HepG2 (cell line): Measurements from ENCODE around the gene PKP3. TPM values are rescaled to one million over a fixed set of nuclear protein-coding genes. Genes with fewer than 3 reads are reported as not detected.

Source experiments
- ATF5 ChIP-seq: sonication (generic); formaldehyde crosslinking; IDR thresholded peaks from 2 replicates; pipeline ENCODE4 v1.4.0; 2020; ENCODE audit warnings: mild to moderate bottlenecking, low read depth, missing genetic modification reagents
- CREB1 ChIP-seq, 2 experiments: fragments of 450-650 bp in 1 of 2; IDR thresholded peaks; 2 replicates each; pipeline ENCODE4 v1.6.1; 2016 to 2017; ENCODE audit warnings: control low read depth in 1 of 2, mild to moderate bottlenecking in 1 of 2, missing compliant biosample characterization in 1 of 2, missing genetic modification characterization in 1 of 2
- HDAC2 ChIP-seq: sonication (generic); formaldehyde crosslinking; IDR thresholded peaks from 2 replicates; pipeline ENCODE4 v1.4.0; 2020; ENCODE audit warnings: missing genetic modification reagents
- HNRNPLL ChIP-seq: fragments of 200-400 bp; formaldehyde crosslinking; IDR thresholded peaks from 2 replicates; pipeline ENCODE4 v1.6.1; 2017; ENCODE audit warnings: mild to moderate bottlenecking, low read depth, low read length; ENCODE audit not compliant: poor library complexity, severe bottlenecking
- HNRNPUL1 ChIP-seq: fragments of 200-400 bp; formaldehyde crosslinking; IDR thresholded peaks from 2 replicates; pipeline ENCODE4 v1.6.1; 2017; ENCODE audit warnings: low read depth, mild to moderate bottlenecking, low read length, moderate library complexity
- MED13 ChIP-seq: sonication (generic); formaldehyde crosslinking; IDR thresholded peaks from 2 replicates; pipeline ENCODE4 v1.5.0; 2020; ENCODE audit warnings: missing genetic modification reagents
- MXI1 ChIP-seq: IDR thresholded peaks from 3 replicates; pipeline ENCODE4 v1.6.1; 2012; ENCODE audit warnings: low read depth, low read length, inconsistent platforms, borderline replicate concordance
- PAF1 ChIP-seq: IDR thresholded peaks from 2 replicates; pipeline ENCODE4 v1.6.1; 2016; ENCODE audit warnings: missing genetic modification reagents, missing compliant biosample characterization
- POLR2AphosphoS2 ChIP-seq: IDR thresholded peaks from 2 replicates; pipeline ENCODE4 v1.6.1; 2011; ENCODE audit warnings: low read depth, low read length, improper control_type of control experiment
- SKI ChIP-seq: fragments of 450-650 bp; IDR thresholded peaks from one replicate; pipeline ENCODE4 v1.6.1; 2018; ENCODE audit warnings: mild to moderate bottlenecking; ENCODE audit not compliant: partially characterized antibody
- TMF1 ChIP-seq: sonication (generic); formaldehyde crosslinking; IDR thresholded peaks from 2 replicates; pipeline ENCODE4 v1.8.1; 2022; ENCODE audit warnings: low read depth, missing genetic modification reagents
- ZNF12 ChIP-seq: sonication (generic); formaldehyde crosslinking; IDR thresholded peaks from 2 replicates; pipeline ENCODE4 v1.5.0; 2020; ENCODE audit warnings: missing genetic modification reagents
- ZNF180 ChIP-seq: sonication (generic); formaldehyde crosslinking; IDR thresholded peaks from 2 replicates; pipeline ENCODE4 v1.4.0; 2020; ENCODE audit warnings: low read depth, missing genetic modification reagents, borderline replicate concordance
- ZNF205 ChIP-seq: IDR thresholded peaks from 2 replicates; pipeline ENCODE4 v1.6.1; 2018; ENCODE audit warnings: missing biosample characterization, missing genetic modification reagents
- ZNF274 ChIP-seq: sonication (generic); formaldehyde crosslinking; IDR thresholded peaks from 2 replicates; pipeline ENCODE4 v1.5.1; 2020; ENCODE audit warnings: mild to moderate bottlenecking, missing genetic modification reagents
- ZNF460 ChIP-seq: sonication (generic); formaldehyde crosslinking; IDR thresholded peaks from 2 replicates; pipeline ENCODE4 v1.5.1; 2020; ENCODE audit warnings: missing genetic modification reagents, mild to moderate bottlenecking, borderline replicate concordance
- ZNF512 ChIP-seq: sonication (generic); formaldehyde crosslinking; IDR thresholded peaks from 2 replicates; pipeline ENCODE4 v1.4.0; 2020; ENCODE audit warnings: mild to moderate bottlenecking, missing genetic modification reagents
- ZNF773 ChIP-seq: sonication (generic); formaldehyde crosslinking; IDR thresholded peaks from 2 replicates; pipeline ENCODE4 v1.4.0; 2020; ENCODE audit warnings: missing genetic modification reagents, borderline replicate concordance
- ZNF816 ChIP-seq: sonication (generic); formaldehyde crosslinking; IDR thresholded peaks from 2 replicates; pipeline ENCODE4 v1.8.0; 2022; ENCODE audit warnings: missing genetic modification reagents, mild to moderate bottlenecking, borderline replicate concordance
- polyA plus RNA-seq, 8 experiments: library from polyadenylated mRNA; depleted of rRNA in 3 of 8; stranded (reverse) in 7 of 8; unstranded in 1 of 8; fragments of >200 nt; fragmentation: Illumina TruSeq in 4 of 8; extraction: Trizol in 4 of 8; gene quantifications; 2 replicates each; pipeline versions ENCODE4 v1.2.1 to v1.2.3, GENCODE V29; 2011 to 2016; ENCODE audit warnings: low read depth in 4 of 8, missing spikeins in 1 of 8, mixed read lengths in 1 of 8; ENCODE audit not compliant: insufficient read depth in 1 of 8
- total RNA-seq, 5 experiments: library from RNA; depleted of rRNA; stranded (reverse); fragments of >200 nt; fragmentation: Illumina TruSeq; extraction: Trizol; gene quantifications; 2 replicates each; pipeline ENCODE4 v1.2.3, GENCODE V29; 2016; ENCODE audit warnings: low read depth in 1 of 5
- TF ChIP-seq, protein P1 (sequence below): sonication (generic); formaldehyde crosslinking; IDR thresholded peaks from 2 replicates; pipeline ENCODE4 v1.5.0; 2020; ENCODE audit warnings: mild to moderate bottlenecking, missing genetic modification reagents
- TF ChIP-seq, protein P2 (sequence below): conservative IDR thresholded peaks from 2 replicates; pipeline ENCODE4 v1.6.1; 2018; ENCODE audit warnings: missing genetic modification reagents
- TF ChIP-seq, protein P3 (sequence below): IDR thresholded peaks from 2 replicates; pipeline ENCODE4 v1.6.1; 2016

The PKP3 gene
- total and polyA plus RNA-seq, 2 of the 13 experiments (the other 11 are each of a cell fraction or from before 2014, with no cell fraction given), result 18.0 to 28.7 TPM

- TF ChIP-seq HDAC2 (peak; percentile 71), TMF1 (CRISPR knock-in tag) (no peak; the same call in 1 of the 2 replicates), HNRNPLL (peak; percentile 31), ZNF274 (CRISPR knock-in tag) (peak; percentile 72), ZNF773 (CRISPR knock-in tag) (no peak), ZNF816 (CRISPR knock-in tag) (peak; percentile 67; the same call in 1 of the 2 replicates), MED13 (peak; percentile 70; the same call in 1 of the 2 replicates), ZNF205 (CRISPR knock-in tag) (no peak), MXI1 (0 out of 3 replicates have a peak, but pooled peaks have one; percentile 9), SKI (peak; percentile 82), ZNF460 (CRISPR knock-in tag) (no peak), ZNF180 (CRISPR knock-in tag) (no peak), ZNF12 (peak; percentile 51; the same call in 1 of the 2 replicates), ZNF512 (CRISPR knock-in tag) (no peak), CREB1 (IDR thresholded peaks at IDR 0.05) (peak; percentile 50; the same call in 1 of the 2 replicates), CREB1 (CRISPR knock-in tag; IDR thresholded peaks at IDR 0.05) (peak; percentile 76; the same call in 1 of the 2 replicates), POLR2AphosphoS2 (no peak; the same call in none of the 2 replicates), ATF5 (peak; percentile 61; the same call in 1 of the 2 replicates), PAF1 (no peak), HNRNPUL1 (peak; percentile 67; the same call in 1 of the 2 replicates)
- TF ChIP-seq, protein P1, sequence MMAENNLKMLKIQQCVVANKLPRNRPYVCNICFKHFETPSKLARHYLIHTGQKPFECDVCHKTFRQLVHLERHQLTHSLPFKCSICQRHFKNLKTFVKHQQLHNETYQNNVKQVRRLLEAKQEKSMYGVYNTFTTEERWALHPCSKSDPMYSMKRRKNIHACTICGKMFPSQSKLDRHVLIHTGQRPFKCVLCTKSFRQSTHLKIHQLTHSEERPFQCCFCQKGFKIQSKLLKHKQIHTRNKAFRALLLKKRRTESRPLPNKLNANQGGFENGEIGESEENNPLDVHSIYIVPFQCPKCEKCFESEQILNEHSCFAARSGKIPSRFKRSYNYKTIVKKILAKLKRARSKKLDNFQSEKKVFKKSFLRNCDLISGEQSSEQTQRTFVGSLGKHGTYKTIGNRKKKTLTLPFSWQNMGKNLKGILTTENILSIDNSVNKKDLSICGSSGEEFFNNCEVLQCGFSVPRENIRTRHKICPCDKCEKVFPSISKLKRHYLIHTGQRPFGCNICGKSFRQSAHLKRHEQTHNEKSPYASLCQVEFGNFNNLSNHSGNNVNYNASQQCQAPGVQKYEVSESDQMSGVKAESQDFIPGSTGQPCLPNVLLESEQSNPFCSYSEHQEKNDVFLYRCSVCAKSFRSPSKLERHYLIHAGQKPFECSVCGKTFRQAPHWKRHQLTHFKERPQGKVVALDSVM (CRISPR knock-in tag), result peak; percentile 54; the same call in 1 of the 2 replicates
- TF ChIP-seq, protein P2, sequence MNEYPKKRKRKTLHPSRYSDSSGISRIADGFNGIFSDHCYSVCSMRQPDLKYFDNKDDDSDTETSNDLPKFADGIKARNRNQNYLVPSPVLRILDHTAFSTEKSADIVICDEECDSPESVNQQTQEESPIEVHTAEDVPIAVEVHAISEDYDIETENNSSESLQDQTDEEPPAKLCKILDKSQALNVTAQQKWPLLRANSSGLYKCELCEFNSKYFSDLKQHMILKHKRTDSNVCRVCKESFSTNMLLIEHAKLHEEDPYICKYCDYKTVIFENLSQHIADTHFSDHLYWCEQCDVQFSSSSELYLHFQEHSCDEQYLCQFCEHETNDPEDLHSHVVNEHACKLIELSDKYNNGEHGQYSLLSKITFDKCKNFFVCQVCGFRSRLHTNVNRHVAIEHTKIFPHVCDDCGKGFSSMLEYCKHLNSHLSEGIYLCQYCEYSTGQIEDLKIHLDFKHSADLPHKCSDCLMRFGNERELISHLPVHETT (CRISPR knock-in tag), result peak; percentile 77
- TF ChIP-seq, protein P3, sequence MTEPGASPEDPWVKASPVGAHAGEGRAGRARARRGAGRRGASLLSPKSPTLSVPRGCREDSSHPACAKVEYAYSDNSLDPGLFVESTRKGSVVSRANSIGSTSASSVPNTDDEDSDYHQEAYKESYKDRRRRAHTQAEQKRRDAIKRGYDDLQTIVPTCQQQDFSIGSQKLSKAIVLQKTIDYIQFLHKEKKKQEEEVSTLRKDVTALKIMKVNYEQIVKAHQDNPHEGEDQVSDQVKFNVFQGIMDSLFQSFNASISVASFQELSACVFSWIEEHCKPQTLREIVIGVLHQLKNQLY (CRISPR knock-in tag), result no peak; the same call in 1 of the 2 replicates
Observed at GRCh38 chr11:355581-356458, 38.2 kb upstream of the PKP3 start (continued).
